Left cardiac atrium (tissue), 4 donors: ENCODE data around the gene MRPS9. TPM values are rescaled to one million over a fixed set of nuclear protein-coding genes. Genes with fewer than 3 reads are reported as not detected.

ENCODE experiments used
- ATAC-seq, 2 donors: fragments of 200-7000 bp; cut with Tn5 transposase; one replicate each; pipeline ENCODE4 v1.9.1; 2020; ENCODE audit warnings: mild to moderate bottlenecking in 2 of 2, moderate library complexity in 2 of 2
- DNase-seq: peaks from one replicate; pipeline ENCODE4 v3.0.0-alpha.2; 2020
- intact Hi-C, 2 donors: fragments of 100-400 bp; cut with DNase I; formaldehyde crosslinking; loops; one replicate each; pipeline versions ENCODE4 v1.14.1 to v1.15.1; 2022 to 2023
- total RNA-seq, 2 donors: library from RNA; stranded (reverse); fragmentation: NEBNext Ultra II Directional; extraction: Animal tissue kit (Norgen Biotek cat#: 25700); gene quantifications; one replicate each; pipeline ENCODE4 v1.2.1, GENCODE V29; 2021
- donor health status: DM: no; HTN: yes; CAD: no.
- donor health status: DM: no; HTN: yes; CAD: no; lungs with severe emphysema.
- donor health status: DM: yes; HTN: yes; CAD: no.
- donor health status: Dilated cardiomyopathy.

The MRPS9 gene
- total RNA-seq, 2 donors from 2014 or later = 48.2 to 49.9 TPM

GRCh38 chr2:105113616-105114291 lies 75.9 kb downstream of the MRPS9 start:
- intact Hi-C loops = loop anchor here (2.0 kb wide), 2 partner anchors 121 to 123 kb away; no protein-coding TSS in a partner anchor
- no peak for DNase-seq
- ATAC-seq = no peak

DNA sequence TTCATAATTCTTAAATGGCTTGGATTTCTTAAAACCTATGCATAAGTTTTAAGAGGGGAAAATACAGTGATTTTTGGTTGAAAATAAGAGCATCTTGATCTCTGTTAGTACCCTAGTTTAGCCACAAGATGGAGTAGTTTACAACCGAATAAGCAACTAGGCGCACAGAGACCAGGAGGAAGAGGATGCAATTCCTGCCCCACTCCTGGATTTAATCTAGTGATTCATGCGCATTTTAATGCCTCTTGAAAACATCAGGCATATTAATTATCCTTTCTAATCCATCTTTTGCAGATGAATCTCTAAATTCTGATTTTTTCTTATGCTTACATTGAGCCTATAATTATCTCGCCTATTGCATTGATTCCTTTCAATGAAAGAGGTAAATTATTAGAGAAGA lies 76.7 kb downstream of the MRPS9 start:
- intact Hi-C loops = loop anchor here (2.0 kb wide), 2 partner anchors 120 to 122 kb away; no protein-coding TSS in a partner anchor
- ATAC-seq = peak in 1 of 2 donors; percentile 45
- DNase-seq = no peak

DNA sequence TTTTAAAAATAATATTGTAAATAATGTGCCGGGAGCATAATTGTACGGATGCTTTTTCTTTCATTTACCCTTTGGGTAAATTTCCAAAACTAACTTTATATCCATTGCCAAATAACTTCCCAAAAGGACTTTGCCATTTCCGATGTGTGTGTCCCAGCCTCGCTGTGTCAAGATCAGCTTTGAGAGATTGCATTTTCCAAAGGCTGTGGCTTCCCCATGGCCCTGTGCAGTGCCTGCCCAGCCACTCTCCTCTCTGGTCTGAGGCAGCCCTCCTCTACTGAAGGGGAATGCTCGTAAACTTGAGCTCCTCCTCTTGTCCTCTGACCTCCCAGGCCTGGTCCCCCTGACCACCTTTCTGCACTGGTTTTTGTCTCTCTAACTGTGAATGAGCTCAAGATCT lies 78.5 kb downstream of the MRPS9 start:
- intact Hi-C loops = no loop called here
- no peak for DNase-seq
- ATAC-seq = no peak

GRCh38 chr2:105117565-105117964 lies 79.7 kb downstream of the MRPS9 start:
- intact Hi-C loops = no loop called here
- DNase-seq (no peak), ATAC-seq (no peak)

DNA sequence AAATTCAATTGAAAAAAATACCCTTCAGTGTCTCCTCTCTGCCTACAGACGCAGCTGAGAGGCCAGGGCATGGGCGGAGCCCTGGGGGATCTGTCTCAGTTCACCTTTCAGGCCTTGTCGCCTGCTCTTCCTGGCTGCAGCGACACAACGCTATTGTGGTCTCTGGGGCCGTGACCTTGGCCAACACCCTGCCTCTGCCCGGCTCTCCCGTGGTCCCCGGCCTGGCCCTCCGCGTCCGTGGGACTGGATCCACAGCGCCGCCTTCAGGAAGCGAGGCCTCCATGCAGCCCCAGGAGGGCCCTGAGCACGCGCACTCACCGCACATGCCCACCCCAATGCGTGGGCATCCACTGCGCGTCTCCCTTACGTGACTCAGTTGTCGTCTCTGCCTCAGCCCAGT lies 81.1 kb downstream of the MRPS9 start:
- ATAC-seq (peak in 1 of 2 donors; percentile 34), DNase-seq (no peak)
- intact Hi-C loops = no loop called here

- intact Hi-C loops = no loop called here
- DNase-seq = no peak
- ATAC-seq = no peak
Measured at GRCh38 chr2:105121434-105121833, 83.6 kb downstream of the MRPS9 start.

DNA sequence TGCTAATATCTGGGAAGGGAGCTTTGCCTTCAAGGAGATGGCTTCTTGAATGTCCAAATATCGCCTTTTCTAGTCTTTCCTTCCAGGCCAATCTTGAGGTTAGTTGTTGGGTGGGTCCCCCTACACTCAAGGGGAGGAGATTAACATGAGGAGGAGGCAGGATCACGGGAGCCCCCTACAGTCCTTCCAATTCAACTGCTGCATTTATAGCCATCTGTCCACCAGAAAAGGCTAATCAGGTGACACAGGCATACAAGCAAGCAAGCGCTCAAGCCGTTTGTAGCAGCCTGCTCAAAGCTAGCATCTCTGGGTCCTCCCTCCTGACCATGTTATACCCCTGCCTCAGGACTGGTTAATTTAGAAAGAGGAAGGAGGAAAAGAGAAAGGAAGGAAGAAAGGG lies 87.6 kb downstream of the MRPS9 start:
- ATAC-seq (no peak), DNase-seq (no peak)
- intact Hi-C loops = no loop called here

GRCh38 chr2:105125920-105126319 lies 88.1 kb downstream of the MRPS9 start:
- intact Hi-C loops = no loop called here
- DNase-seq (no peak), ATAC-seq (no peak)

DNA sequence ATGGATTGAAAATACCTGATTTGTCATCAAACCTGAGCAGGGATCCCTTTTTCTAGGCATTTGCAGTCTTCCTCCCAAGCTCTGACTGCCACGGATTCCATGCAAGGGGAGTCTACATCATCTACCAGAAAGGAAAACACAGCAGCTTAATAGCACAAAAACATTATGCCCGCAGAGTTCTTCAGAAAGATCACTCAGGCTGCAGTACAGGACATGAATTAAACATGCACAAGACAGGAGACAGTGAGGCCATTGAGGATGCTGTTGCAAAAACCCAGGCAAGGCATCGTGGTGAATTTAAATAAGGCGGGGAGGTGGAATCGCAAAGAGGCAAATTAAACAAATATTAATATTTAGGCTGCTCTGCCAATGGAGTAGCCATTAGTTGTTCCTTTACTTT lies 88.5 kb downstream of the MRPS9 start:
- DNase-seq (no peak), ATAC-seq (no peak)
- intact Hi-C loops = no loop called here

DNA sequence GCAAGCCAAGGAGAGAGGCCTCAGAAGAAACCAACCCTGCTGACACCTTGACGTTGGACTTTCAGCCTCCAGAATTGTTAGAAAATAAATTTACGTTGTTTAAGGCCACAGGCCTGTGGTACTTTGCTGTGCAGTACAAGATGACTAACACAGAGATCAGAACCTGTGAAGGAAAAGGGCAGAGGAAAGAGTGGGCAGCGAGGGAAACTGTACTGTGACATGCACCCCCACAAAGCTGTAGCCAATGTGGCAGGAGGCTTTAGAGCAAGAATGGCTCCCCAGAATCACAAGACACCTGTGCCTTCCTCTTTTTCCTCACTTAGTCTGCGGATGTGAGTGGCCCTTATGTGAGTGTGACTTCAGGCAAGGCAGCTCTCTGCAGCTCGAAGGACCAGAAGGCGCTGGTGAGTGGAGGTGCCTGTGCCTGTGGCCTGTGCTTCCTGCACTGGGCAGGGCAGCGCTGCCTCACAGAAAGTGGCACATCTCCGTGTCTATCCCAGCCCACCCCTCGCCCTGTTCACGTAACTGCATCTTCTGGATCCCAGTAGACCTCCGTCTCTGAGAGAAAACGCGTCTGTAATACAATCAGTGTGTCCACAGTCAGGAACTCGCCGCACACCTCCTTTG lies 89.5 kb downstream of the MRPS9 start:
- ATAC-seq (no peak), DNase-seq (no peak)
- intact Hi-C loops = no loop called here

GRCh38 chr2:105129722-105130232 lies 91.9 kb downstream of the MRPS9 start:
- ATAC-seq = no peak
- no peak for DNase-seq
- intact Hi-C loops = no loop called here

GRCh38 chr2:105130546-105130945 lies 92.7 kb downstream of the MRPS9 start:
- DNase-seq (no peak), ATAC-seq (no peak)
- intact Hi-C loops = no loop called here

DNA sequence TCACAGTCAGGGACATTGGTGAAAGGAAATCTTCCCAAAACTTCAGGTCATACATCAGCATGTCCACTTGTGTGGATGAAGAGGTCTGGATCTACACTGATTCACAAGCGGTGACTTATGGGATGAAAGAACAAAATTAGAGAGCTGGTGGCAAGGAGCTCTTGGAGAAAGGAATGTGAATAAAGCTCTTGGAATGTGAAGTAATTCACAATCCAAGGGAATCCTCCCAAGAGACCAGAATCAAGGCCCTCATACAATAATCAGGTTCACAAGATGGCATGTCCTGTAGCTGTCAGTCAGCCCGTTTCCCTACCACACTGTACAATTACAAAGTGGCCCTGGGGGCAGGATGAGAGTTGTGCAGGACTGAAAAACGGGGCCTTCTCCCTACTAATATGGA lies 96.2 kb downstream of the MRPS9 start:
- no peak for ATAC-seq
- intact Hi-C loops = no loop called here
- no peak for DNase-seq

DNA sequence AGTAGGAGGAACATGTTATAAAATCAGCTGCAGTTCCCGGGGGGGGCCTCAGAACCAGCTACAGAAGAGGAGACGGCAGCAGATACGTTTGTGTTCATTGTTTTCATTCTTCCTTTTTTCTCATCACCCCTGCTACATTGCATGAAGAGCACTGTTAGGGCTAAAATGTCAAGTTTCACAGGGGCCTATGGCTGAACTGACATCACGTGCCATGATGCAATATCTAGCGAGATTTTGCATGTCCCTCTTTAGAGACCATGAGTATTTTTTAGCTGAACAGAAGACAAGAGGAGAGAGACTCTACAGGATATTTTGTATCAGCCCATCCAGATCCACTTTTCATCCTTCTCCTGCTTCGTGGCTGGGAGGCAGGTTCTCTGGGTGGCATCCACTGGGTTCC lies 97.6 kb downstream of the MRPS9 start:
- ATAC-seq (no peak), DNase-seq (no peak)
- intact Hi-C loops = no loop called here

- ATAC-seq (no peak), DNase-seq (no peak)
- intact Hi-C loops = no loop called here
Measured at GRCh38 chr2:105136394-105136793, 98.5 kb downstream of the MRPS9 start.

- DNase-seq = no peak
- intact Hi-C loops = no loop called here
- ATAC-seq = no peak
Measured at GRCh38 chr2:105138643-105139042, 100.8 kb downstream of the MRPS9 start.

DNA sequence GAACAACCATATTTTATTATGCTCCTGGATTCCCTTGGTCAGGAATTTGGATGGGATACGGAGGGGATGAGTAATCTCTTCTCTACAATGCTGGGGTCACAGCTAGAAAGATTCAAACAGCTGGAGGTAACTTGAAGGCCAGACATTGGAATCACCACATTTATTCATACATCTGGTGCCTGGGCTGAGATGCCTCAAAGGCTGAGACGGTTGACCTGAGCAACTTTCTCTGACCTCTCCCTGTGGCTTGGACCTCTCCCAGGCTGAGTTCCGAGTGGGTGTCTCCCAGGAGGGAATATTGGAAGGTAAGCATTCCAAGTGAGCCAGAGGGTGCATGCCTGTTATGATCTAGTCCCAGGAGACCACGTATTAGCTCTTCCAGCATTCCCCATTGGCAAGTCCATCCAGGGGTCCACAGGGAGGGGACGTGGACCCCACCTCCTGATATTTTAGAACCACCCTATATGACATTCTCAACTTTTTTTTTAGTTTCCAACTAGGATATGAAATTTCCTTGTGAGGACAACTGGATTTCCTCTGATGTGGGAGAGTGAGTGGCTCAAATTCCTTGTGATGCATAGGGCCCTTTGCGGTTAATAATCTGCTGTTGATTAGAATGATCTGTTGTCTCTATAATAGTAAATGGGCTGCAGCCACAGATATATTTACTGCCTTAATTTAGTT lies 101.8 kb downstream of the MRPS9 start:
- DNase-seq (no peak), ATAC-seq (no peak)
- intact Hi-C loops = no loop called here

GRCh38 chr2:105140240-105140568 lies 102.3 kb downstream of the MRPS9 start:
- DNase-seq = no peak
- ATAC-seq = no peak
- intact Hi-C loops = no loop called here

DNA sequence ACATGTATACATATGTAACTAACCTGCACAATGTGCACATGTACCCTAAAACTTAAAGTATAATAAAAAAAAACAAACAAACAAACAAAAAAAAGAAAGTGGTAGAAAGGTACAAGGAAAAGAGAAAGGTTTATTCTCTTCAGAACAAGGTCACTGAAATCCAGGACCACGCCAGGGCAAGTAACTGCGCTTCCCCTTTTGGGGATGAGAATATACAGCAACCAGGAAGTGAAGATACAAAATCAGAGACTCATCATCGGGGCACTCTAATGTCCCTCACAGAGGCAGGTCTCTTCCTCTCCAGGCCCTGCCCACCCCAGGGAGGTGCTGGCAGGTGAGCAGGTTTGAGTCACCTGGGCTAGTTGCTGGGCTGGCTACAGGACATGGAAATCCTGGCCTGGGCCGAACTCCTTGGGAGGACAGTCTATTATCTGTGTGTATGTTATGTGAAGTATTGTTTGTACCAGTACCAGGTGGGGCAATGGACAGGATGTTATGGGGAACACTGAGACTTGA lies 103.3 kb downstream of the MRPS9 start:
- DNase-seq (no peak), ATAC-seq (no peak)
- intact Hi-C loops = no loop called here

DNA sequence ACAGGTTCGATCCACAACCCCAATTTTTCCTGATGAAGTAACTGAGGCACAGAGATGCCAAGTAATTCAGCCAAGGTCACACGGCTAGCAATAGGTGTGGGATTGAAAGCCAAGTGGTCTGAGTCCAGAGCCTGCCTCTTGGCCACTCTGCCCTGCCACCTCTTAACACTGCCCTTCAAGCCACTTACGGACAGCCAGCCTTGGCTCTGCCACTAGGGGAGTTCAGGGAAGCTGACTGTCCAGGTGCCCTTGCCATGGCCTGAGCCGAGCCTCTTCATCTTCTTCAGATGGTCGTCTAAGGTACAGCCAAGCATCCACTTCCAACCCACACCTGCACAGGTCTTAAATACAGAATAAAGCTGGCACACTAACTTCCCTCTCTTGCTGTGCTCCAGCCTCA lies 104.4 kb downstream of the MRPS9 start:
- DNase-seq = no peak
- ATAC-seq = no peak
- intact Hi-C loops = no loop called here
